C4-2B (cell line): ENCODE results near the gene SHISA8.

Source experiments
- H3K27ac ChIP-seq: fragments of 450-650 bp; 2 replicates; pipeline ENCODE4 v1.5.1; 2017
- CTCF ChIP-seq: fragments of 450-650 bp; conservative IDR thresholded peaks from 2 replicates; pipeline ENCODE4 v1.5.1; 2017; ENCODE audit warnings: mild to moderate bottlenecking
- ZFX ChIP-seq: fragments of 450-650 bp; IDR thresholded peaks from 2 replicates; pipeline ENCODE4 v1.6.1; 2017

Gene SHISA8

DNA sequence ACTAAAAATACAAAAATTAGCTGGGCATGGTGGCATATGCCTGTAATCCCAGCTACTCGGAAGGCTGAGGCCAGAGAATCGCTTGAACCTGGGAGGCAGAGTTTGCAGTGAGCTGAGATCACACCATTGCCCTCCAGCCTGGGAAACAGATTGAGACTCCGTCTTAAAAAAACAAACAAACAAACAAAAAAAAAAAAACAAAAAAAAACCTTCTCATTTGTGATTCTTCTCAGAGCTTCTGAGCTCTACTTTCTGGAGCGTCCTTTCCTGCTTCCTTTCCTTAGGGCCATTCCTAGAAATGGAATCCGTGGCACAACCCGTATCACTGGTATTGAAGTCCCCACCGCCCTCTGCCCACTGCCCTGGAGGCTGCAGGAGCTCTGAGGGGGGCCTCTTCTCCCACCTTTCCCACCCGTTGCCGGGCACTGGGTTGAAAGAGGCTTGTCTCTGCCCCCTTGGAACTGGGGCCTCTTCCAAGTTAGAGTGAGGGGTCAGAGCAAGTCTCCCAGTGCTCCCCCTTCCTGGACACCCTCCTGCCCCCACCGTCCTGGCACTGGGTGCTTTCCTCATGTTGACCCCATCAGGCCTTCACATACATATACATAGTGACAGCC is 2.0 kb upstream of the SHISA8 start:
- no peak overlapping the region for H3K27ac ChIP-seq
- TF ChIP-seq CTCF (no peak), ZFX (no peak)

- no peak overlapping the region for H3K27ac ChIP-seq
- no peak for TF ChIP-seq CTCF
- no peak for TF ChIP-seq ZFX
Observed at GRCh38 chr22:41915786-41916493, 1.1 kb upstream of the SHISA8 start.

DNA sequence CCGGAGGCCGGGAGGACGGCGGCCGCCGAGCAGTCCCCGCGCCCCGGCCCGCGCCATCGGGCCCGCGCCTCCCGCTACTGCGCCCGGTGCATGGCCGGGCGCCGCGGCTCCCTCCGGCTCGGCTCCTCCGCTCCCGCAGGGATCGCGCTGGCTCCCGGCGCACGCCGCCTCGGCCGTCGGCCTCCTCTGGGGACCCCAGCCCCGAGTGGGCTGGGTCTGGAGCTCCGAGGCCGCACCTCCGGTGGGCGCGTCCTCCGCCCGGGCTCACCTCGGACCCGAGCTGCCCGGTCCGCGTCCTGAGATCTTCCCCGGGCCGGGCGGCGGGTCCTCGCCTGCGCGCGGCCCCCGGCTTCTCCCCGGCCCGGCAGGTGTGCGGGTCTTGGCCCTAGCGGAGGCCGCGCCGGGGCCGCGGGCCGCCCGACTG is 251 bp downstream of the SHISA8 start:
- H3K27ac ChIP-seq = no peak overlapping the region
- 0 out of 2 replicates have a peak, but pooled peaks have one; percentile 19 for TF ChIP-seq ZFX
- no peak for TF ChIP-seq CTCF

DNA sequence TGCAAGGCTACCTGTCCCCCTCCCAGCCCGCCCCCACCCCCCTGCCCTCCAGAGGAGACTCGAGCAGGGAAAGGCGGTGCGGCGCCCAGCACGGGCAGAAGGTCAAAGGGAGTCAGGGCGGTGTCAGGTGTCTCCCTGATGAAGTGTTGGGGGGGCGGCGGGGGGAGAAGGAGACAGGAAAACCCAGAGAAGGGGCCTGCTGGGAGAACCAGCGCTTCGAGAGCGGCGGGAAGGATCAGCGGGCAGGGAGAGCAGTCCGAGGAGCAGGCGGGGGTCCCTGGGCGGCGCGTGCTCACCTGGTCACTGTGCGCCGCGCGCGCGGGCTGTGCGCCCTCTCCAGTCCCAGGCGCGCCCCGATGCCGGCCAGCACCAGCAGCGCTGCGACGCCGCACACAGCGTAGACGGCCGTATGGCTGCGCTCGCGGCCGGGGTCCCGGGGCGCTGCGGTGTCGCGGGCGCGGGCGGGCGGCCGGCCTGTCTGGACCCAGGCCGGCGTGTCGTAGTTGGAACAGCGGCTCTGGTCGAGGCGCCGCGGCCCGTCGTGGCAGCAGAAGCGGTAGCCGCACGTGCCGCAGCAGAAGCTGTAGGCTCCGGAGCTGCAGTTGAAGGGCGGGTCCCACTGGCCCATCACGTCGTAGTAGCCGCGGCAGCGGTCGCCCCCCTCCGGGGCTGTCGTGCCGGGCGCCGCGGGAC is 886 bp downstream of the SHISA8 start:
- no peak overlapping the region for H3K27ac ChIP-seq
- no peak for TF ChIP-seq ZFX
- no peak for TF ChIP-seq CTCF

GRCh38 chr22:41913040-41913719 is 1.7 kb downstream of the SHISA8 start:
- TF ChIP-seq ZFX (no peak), CTCF (no peak)
- no peak overlapping the region for H3K27ac ChIP-seq

GRCh38 chr22:41912338-41913039 is 2.4 kb downstream of the SHISA8 start:
- no peak overlapping the region for H3K27ac ChIP-seq
- TF ChIP-seq ZFX = no peak
- no peak for TF ChIP-seq CTCF
